NCI-H2107 (cell line): ENCODE results near the gene NSA2.
"Not testable (repeated sequence)": the region's sequence is repeated elsewhere in the genome, so short reads cannot be mapped to it uniquely, and the experiment has no call there.

Experiments
- DNase-seq: peaks from one replicate; lab custom pipeline; 2025; lab: John Stamatoyannopoulos, UW

Gene NSA2

DNA sequence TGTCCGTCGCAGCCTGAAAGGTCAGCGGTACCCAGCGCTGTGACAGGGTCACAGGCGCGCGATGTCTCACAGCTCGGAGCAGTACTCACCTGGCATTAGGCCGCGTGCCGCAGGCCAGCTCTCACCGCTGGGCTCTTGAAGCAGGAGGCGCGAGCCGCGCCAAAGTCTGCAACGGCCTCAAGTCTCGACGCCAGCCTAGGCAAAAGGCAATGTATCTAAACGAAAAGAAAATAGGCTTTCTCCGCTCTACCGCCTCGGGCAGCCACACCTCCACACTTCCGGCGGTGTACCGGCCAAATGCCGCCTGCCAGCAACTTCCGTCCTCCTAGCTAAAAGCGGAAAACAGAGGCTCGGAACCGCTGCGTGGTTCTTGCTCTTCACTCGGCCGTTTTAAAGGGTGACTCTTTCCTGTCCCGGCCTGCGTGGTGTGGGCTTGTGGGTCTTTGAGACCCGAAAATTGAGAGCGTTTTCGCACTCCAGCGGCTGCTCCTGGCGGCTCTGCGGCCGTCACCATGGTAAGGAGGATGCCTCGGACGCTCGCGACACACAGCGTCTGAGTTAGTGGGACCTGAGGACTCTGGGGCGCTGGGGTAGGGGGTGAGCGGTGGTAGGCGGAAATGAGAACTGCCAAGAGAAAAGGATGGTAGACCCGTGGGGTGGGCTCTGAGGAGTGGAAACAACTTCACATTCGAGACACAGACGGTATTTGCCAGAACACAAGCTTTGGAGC is at the start of gene NSA2, which contains the start of gene GFM2:
TSS of gene NSA2 (plus strand) at position 401 of the 730 bp plus-strand sequence. CDS start at position 513, 112 bp downstream.
TSS of gene GFM2 (minus strand) at position 269 of the 730 bp plus-strand sequence. CDS start 3,375 bp downstream, outside the sequence.
- peak; percentile 64 for DNase-seq

DNA sequence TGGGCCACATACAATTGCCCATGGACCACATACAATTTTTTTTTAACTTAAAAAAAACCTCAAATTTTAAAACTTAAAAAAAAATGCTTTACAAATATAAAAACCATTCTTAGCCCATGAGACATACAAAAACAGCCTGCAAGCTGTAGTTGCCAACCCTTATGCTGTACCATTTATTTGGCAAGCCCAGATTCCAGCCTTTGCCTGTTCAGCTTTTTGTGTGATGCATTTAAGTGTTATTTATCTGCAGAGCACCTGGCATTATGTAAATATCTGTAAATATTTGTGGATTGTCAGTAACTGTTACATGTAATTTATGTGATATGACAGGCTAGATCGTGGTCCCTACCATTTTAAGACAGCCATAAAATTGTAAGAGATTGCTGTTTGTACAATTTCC is 49.5 kb upstream of the NSA2 start:
- no peak for DNase-seq

DNA sequence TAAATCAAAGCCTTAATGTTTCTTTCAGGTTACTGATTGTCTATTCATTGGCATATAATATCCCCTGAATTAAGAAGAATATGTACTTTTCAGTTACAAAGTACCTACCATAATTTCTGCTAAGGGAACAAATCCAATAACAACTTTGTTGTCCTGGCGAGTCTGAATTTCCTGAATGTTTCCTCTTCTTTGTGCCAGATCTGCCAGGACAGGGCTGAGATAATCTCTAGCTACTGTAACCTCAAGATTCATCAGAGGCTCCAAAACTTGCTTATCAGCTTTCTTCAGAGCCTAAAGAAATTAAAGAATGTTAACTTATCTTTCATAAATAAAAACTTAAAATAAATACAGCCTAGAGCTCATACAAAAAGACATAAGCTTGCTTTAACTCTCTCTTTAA is 44.8 kb upstream of the NSA2 start:
- no peak for DNase-seq

DNA sequence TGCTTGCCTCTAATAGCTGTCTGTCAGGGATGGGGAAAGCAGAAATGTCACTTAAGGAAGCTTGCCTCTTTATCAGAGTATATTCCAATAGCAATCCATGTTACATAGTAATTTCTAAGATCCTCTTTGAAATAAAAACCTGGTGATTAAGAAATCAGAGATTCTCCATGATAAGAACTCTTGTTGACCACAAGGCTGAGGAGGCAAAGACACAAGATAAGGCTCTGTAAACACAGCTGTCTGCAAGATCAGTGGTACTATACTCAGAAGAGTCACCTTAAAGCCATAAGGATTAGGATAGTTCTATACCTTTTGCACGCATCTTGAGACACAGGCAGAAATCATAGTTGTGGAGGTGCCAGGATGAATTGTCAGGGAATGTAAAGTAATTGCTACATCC is 41.7 kb upstream of the NSA2 start:
- DNase-seq, result no peak

DNA sequence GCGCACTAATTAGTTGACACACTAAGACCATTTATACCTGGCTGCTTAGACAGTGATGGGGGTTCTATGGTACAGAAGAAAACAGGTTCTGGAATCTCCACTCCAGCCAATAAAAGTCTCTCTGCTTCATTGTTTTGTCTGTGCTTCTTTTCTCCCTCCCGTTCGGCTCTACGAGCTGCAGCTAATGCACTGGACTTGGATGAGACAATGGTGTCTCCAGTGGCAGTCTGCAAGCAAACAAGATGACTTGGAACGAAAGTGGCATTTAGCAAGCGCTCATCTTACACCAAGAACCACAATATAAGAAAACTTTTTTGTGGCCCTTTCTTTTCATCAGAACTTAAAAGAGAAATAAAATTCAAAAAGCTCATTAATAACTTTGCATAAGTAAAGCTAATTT is 30.3 kb upstream of the NSA2 start:
- DNase-seq, result no peak

DNA sequence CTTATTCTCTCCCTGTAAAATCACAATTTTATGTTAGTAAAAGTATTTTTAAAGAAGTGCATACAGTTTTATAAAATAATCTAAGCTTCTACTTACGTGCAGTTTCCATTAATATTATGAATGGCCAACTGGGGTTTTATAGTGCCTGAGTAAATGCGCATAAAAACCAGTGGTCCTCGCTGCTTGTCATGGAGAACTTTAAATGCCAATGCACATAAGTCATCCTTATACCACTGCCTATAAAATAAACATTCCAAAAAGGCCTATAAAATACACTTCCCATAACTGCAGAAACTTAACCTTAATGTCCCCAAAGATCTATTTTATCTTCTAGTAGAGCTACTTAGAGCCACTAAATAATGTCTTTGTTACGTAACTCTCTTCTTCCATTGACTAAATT is 28.6 kb upstream of the NSA2 start:
- no peak for DNase-seq

DNA sequence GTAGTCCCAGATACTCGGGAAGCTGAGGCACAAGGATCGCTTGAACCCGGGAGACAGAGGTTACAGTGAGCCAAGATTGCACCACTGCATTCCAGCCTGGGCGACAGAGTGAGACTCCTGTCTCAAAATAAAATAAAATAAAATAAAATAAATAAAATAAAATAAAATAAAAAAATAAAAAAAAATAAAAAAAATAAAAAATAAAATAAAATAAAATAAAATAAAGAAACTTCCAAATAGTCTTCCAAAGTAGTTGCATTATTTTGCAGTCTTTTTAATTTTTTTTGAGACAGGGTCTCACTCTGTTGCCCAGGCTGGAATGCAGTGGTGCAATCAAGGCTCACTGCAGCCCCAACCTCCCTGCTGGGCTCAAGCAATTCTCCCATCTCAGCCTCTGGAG is 18.3 kb upstream of the NSA2 start:
- DNase-seq, result not testable (repeated sequence)

DNA sequence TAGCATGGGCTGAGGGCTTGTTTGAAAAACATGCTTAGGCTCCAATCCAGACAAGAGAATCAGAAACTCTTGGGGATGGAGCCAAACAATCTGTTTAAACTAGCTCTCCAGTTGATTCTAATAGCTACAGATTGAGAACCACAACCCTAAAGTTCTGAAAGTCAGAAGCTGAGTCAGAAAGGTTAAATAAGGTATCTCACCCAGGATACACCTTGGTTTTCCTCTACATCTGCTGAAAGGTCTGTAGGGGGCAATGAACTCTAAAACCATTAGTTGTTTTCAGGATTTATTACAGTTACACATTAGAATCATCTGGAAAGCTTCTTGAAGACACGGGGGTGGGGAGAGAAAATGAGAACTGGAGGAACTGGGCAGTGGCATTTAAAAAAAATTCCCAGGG is 5.8 kb upstream of the NSA2 start:
- no peak for DNase-seq

DNA sequence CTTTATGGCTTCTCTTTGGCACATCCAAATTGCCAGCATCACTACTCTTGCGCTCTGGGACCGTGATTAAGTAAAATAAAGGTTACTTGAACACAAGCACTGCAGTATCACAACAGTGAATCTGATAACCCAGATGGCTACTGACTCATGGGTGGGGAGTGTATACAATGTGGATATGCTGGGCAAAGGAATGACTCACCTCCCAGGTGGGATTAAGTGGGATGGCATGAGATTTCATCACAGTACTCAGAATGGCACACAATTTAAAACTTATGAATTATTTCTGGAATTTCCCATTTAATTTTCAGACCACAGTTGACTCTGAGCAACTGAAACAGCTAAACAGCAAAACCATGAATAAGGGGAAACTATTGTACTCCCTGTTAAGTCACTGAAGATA is 4.5 kb upstream of the NSA2 start:
- DNase-seq, result no peak

DNA sequence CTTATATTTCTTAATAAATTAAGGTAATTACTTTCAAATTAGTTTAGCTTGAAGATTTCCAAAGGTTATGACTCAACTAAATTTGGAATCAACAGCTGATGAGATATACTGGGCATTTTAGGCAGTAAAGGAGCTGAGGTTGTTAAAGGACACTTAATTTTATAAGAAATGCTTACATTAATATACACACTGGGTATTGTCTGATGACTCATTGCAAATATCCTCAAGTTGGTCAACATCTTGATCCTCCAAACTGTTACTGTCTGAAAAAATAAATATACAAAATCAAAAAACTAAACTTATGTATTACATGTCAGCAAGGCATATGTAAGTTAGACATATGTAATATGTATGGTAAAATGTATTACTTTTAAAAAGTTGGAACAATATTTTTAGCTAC is 3.5 kb upstream of the NSA2 start:
- no peak for DNase-seq

DNA sequence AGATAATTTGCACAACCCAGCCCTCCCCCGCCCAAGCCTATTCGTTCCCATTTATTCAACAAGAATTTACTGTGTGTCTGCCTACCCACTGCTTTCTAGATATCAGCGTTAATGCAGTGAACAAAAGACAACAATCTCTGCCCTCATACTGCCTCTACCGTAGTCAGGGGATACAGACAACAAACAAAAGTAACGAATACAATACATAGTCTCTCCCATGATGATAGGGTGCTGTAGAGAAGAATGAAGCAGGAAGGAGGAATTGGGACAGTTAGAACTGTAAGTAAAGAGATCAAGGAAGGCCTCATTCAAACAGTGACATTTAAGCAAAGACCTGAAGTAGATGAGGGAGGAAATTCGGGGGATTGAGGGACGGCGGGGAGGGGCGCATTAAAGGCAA is 1.8 kb upstream of the NSA2 start:
- DNase-seq, result no peak

DNA sequence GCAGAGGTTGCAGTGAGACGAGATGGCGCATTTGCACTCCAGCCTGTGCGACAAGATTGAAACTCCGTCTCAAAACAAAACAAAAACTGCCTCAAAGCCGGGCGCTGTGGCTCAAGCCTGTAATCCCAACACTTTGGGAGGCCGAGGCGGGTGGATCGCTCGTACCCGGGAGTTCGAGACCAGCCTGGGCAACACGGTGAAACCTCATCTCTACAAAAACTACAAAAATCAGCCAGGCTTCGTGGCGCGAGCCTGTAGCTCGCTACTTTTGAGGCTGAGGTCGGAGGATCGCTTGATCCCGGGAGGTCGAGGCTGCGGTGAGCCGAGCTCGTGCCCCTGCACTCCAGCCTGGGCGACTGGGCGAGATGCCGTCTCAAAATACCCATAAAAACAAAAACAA is 1.1 kb upstream of the NSA2 start:
- no peak for DNase-seq

DNA sequence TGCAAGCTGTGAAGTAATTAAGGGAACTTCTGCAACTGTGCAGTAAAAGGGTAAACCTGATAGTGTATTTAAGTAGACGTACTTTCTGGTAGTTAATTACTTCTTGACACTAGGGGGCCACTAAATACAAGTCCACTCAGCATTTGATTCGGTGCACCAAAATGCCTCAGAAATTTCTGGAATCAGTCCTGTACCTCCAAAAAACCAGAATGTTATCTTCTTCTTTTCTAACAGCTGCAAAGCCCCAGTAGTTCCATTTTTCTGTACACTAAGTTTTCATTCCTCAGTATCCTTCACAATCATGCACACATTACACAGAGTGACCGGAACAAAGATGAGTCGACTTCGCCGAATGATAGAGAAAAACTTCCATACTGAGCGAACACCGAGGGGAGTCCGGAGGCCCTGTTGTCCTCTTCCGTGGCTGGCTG is 616 bp upstream of the NSA2 start:
- DNase-seq, result no peak

DNA sequence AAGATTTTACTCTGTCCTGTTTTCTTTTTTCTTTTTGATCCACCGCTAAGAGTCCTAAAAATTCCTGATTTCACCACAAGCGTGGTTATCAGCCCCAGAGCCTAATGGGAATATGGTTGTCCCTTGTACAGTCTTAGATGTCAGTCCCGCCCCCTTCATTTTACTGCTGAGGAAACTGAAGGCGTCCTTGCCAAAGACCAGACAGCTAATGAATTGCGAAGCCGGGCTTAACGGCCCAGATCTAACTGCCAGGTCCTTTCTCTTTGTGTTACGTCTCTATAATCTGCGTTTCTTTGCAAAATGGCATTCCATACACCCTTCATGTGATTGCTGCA is 497 bp downstream of the NSA2 start:
- no peak for DNase-seq

DNA sequence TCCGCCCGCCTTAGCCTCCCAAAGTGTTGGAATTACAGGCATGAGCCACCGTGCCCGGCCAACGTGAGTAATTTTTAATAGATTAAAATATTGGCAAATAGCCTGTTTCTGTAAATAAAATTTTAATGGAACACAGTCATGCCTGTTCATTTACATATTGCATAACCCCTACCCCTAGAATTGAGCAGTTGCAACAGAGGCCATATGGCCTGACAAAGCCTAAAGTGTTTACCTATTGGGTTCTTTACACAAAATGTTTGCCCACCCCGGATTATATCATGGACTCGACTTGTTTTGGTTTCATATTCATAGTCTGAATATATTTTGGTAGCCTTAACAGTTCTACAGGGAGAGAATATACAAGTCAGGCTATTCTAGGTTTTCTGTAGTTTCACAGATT is 5.3 kb downstream of the NSA2 start:
- DNase-seq, result no peak

DNA sequence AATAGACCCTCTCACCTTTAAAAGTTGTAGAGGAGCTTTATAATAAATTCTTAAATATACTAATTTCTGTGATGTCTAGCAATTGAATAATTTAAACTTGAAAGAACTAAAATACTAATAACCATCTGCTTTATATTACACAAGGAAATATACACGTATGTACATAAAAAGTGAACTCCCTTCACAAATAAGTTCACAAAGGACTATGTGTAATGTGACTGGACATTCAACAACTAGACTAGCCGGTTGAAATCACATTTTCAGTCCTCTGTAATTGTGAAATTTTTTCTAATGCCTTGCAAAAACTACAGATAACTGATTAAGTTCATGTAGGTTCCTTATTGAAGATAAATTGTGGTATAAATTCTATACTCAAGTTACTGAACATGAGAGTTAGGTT is 11.6 kb downstream of the NSA2 start:
- DNase-seq, result no peak

DNA sequence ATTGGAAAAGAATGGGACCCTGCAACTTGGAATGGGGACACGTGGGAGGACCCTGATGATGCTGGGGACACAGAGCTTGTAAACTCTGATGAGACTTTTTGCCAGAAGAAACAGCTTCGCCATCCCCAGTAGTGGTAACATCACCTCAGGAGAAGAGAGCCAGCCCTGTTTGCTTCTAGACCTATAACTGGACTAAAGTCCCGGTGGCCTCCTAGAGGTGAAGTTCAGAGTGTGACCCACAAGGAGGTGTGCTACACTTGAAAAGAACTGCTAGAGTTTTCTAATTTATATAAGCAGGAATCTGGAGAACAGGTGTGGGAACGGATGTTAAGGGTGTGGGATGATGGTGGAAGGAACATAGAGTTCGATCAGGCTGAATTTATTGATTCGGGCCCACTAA is 19.8 kb downstream of the NSA2 start:
- no peak for DNase-seq

DNA sequence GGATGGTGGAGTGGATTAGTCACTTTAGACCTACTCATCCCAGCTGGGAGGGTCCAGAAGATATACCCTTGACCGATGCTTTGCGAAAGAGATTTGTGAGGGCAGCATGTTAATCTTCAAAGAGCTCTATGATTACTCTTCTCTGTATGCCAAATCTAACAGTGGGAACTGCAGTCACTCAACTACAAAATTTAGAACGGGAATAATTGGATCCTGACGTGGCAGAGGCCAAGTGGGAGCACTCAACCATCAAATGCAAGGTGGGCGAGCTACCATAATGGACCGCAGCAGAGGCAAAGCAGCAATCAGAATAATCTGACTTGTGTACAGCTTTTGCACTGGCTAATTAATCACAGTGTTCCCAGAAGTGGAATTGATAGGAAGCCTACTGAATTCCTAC is 20.4 kb downstream of the NSA2 start:
- DNase-seq, result no peak

DNA sequence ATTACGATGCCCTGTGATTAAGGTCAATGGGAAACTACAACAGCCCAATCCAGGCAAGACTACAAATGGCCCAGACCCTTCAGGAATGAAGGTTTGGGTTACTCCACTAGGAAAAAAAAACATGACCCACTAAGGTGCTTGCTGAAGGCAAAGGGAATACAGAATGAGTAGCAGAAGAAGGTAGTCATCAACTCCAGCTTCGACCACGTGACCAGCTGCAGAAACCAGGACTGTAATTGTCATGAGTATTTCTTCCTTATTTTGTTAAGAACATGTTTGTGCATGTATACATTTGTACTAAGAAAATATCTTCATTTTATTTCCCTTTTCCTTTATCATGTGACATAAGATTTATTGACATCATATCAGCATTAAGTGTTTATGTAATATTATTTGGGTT is 24.6 kb downstream of the NSA2 start:
- DNase-seq, result not testable (repeated sequence)

DNA sequence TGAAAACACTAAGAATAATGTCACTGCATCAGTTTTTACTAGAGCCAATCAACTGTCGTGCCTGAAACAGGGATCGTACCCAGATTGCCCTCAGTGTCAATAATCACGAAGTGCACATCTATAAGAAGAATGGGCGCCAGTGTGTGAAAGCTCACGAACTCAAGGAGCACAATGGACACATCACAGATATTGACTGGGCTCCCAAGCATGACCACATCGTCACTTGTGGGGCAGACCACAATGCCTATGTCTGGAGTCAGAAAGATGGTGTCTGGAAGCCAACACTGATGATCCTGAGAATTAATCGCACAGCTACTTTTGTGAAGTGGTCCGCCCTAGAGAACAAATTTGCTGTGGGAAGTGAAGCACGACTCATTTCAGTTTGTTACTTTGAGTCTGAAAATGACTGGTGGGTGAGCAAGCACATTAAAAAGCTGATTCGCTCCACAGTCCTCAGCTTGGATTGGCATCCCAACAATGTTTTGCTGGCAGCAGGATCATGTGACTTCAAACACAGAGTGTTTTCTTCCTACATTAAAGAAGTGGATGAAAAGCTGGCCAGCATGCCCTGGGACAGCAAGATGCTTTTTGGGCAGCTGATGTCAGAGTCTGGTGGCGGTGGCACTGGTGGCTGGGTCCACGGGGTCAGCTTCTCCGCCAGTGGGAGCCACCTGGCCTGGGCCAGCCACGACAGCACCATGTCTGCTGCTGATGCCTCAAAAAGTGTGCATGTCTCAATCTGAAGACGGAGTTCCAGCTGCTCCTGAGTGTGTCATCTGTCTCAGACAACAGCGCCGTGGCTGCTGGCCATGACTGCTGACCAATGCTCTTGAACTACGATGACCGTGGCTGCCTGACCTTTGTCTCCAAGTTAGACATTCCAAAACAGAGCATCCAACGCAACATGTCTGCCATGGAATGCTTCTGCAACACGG is 32.2 kb downstream of the NSA2 start:
- DNase-seq, result no peak

DNA sequence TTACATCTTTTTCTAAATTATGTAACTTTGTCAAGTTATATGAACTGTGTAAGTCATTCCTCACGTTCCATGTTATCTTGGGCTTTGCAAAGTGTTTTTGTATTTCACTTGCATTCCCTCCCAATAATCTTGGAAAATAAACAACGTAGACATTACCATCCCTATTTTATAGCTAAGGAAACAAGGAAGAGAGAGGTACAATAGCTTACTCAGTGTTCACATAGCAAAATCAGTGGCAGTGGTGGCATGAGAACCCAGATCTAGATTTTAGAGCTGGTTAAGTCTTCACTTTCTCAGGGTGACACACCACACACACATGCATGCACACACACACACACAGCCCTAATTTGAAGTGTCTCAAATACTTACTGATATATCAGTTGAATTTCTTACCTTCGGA is 34.1 kb downstream of the NSA2 start:
- DNase-seq, result no peak

DNA sequence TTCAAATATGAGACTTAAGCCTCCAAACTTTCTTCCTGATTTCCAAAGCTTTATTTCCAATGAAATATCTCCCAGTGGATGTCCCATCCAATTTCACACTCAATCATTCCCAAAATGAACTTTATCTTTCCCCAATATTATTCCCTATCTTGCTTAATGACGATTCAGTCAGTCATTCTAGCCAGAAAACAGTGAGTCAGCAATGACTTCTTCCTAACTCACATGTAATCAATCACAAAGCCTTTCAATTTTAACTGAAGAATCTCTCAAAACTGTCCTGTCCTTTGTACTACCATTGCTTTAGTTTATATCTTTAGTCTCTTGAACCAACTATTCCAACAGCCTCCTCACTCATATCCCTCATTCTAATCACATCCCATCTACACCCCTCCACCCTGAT is 34.9 kb downstream of the NSA2 start:
- DNase-seq, result no peak

DNA sequence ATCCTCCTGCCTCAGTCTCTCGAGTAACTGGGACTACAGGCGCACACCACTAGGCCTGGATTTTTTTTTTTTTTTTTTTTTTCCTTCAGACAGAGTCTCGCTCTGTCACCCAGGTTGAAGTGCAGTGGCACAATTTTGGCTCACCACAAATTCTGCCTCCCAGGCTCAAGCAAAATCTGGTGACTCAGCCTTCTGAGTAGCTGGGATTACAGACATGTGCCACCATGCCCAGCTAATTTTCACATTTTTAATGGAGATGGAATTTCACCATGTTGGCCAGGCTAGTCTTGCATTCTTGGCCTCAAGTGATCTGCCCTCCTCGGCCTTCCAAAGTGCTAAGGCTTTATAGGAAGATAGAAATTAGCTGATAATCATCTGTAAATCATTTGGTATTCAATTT is 43.9 kb downstream of the NSA2 start:
- DNase-seq, result no peak
